HEK293 (cell line): Measurements from ENCODE around the gene FIGNL2.

Experiments used
- CTCF ChIA-PET: fragments of 350-600 bp; formaldehyde crosslinking; extraction: SDS; loops from one replicate; lab custom pipeline; 2021; ENCODE audit warnings: antibody characterized with exemption; lab: Yijun Ruan, JAX
- POLR2A ChIA-PET: fragments of 300-600 bp; formaldehyde crosslinking; extraction: SDS; loops from one replicate; lab custom pipeline; 2020; ENCODE audit warnings: antibody characterized with exemption, inconsistent platforms; lab: Yijun Ruan, JAX
- H3K27ac ChIP-seq: fragments of 200-500 bp; sonication (Bioruptor generic); 2 replicates; pipeline ENCODE4 v1.5.1; 2014; ENCODE audit warnings: low read depth, low read length, control low read depth, inconsistent platforms; ENCODE audit errors: extremely low read depth
- H3K36me3 ChIP-seq, 2 experiments: fragments of 200-500 bp in 1 of 2; sonication (Bioruptor generic) in 1 of 2; 1 replicate in 1 of 2; 2 replicates in 1 of 2; pipeline ENCODE4 v1.5.1; 2014 to 2017; ENCODE audit warnings: inconsistent platforms in 2 of 2, low read length in 2 of 2; ENCODE audit not compliant: control insufficient read depth in 2 of 2, insufficient read depth in 1 of 2
- H3K4me1 ChIP-seq: fragments of 200-500 bp; sonication (Bioruptor generic); 2 replicates; pipeline ENCODE4 v1.5.1; 2014; ENCODE audit warnings: mild to moderate bottlenecking, low read length, inconsistent platforms; ENCODE audit not compliant: control insufficient read depth, insufficient read depth
- H3K4me3 ChIP-seq: 2 replicates; pipeline ENCODE4 v1.5.1; 2011; ENCODE audit warnings: low read depth, mild to moderate bottlenecking, control low read depth, low read length, moderate library complexity
- H3K9me3 ChIP-seq: fragments of 200-500 bp; sonication (Bioruptor generic); 2 replicates; pipeline ENCODE4 v1.5.1; 2014; ENCODE audit warnings: low read depth, low read length, inconsistent platforms; ENCODE audit not compliant: control insufficient read depth, insufficient read depth
- BCL11B ChIP-seq: fragments of 450-650 bp; formaldehyde crosslinking; IDR thresholded peaks from 2 replicates; pipeline ENCODE4 v1.5.1; 2016; ENCODE audit warnings: low read depth, missing biosample characterization, missing genetic modification characterization
- EGR2 ChIP-seq: fragments of 450-650 bp; formaldehyde crosslinking; IDR thresholded peaks from 2 replicates; pipeline ENCODE4 v1.5.1; 2016; ENCODE audit warnings: low read depth, missing biosample characterization, missing genetic modification characterization
- GLI4 ChIP-seq: fragments of 450-650 bp; formaldehyde crosslinking; IDR thresholded peaks from 2 replicates; pipeline ENCODE4 v1.5.1; 2016; ENCODE audit warnings: missing biosample characterization, missing genetic modification characterization
- SCRT2 ChIP-seq: fragments of 450-650 bp; formaldehyde crosslinking; IDR thresholded peaks from 2 replicates; pipeline ENCODE4 v1.5.1; 2016; ENCODE audit warnings: missing biosample characterization, missing genetic modification characterization
- ZBTB1 ChIP-seq: fragments of 450-650 bp; formaldehyde crosslinking; IDR thresholded peaks from 2 replicates; pipeline ENCODE4 v1.5.1; 2016; ENCODE audit warnings: missing biosample characterization, missing genetic modification characterization
- ZFHX2 ChIP-seq: fragments of 450-650 bp; formaldehyde crosslinking; conservative IDR thresholded peaks from 2 replicates; pipeline ENCODE4 v1.5.1; 2016; ENCODE audit warnings: missing biosample characterization, missing genetic modification characterization
- ZFP41 ChIP-seq: fragments of 450-650 bp; formaldehyde crosslinking; IDR thresholded peaks from 2 replicates; pipeline ENCODE4 v1.5.1; 2016; ENCODE audit warnings: missing biosample characterization, missing genetic modification characterization, borderline replicate concordance
- ZNF114 ChIP-seq: fragments of 450-650 bp; formaldehyde crosslinking; IDR thresholded peaks from 2 replicates; pipeline ENCODE4 v1.5.0; 2017; ENCODE audit warnings: missing biosample characterization, missing genetic modification characterization
- ZNF514 ChIP-seq: fragments of 450-650 bp; formaldehyde crosslinking; IDR thresholded peaks from 2 replicates; pipeline ENCODE4 v1.5.1; 2016; ENCODE audit warnings: missing biosample characterization, missing genetic modification characterization
- ZNF555 ChIP-seq: fragments of 450-650 bp; formaldehyde crosslinking; conservative IDR thresholded peaks from 2 replicates; pipeline ENCODE4 v1.5.1; 2017; ENCODE audit warnings: missing biosample characterization, mild to moderate bottlenecking, missing genetic modification characterization, inconsistent platforms
- ZNF621 ChIP-seq: fragments of 450-650 bp; formaldehyde crosslinking; IDR thresholded peaks from 2 replicates; pipeline ENCODE4 v1.5.1; 2017; ENCODE audit warnings: missing biosample characterization, missing genetic modification characterization
- ZNF623 ChIP-seq: fragments of 450-650 bp; formaldehyde crosslinking; IDR thresholded peaks from 2 replicates; pipeline ENCODE4 v1.5.1; 2016; ENCODE audit warnings: missing biosample characterization, missing genetic modification characterization
- ZNF830 ChIP-seq: fragments of 450-650 bp; IDR thresholded peaks from 2 replicates; pipeline ENCODE4 v1.5.0; 2018; ENCODE audit warnings: missing biosample characterization, missing genetic modification characterization, low read depth, mild to moderate bottlenecking, moderate library complexity
- TF ChIP-seq, protein P1 (sequence below): fragments of 450-650 bp; formaldehyde crosslinking; IDR thresholded peaks from 2 replicates; pipeline ENCODE4 v1.5.1; 2016; ENCODE audit warnings: missing biosample characterization, missing genetic modification characterization
- TF ChIP-seq, protein P2 (sequence below): fragments of 450-650 bp; formaldehyde crosslinking; IDR thresholded peaks from 2 replicates; pipeline ENCODE4 v1.5.1; 2016; ENCODE audit warnings: missing biosample characterization, missing genetic modification characterization
- TF ChIP-seq, protein P3 (sequence below): fragments of 450-650 bp; formaldehyde crosslinking; IDR thresholded peaks from 2 replicates; pipeline ENCODE4 v1.5.1; 2016; ENCODE audit warnings: missing biosample characterization, missing genetic modification characterization

Gene FIGNL2

DNA sequence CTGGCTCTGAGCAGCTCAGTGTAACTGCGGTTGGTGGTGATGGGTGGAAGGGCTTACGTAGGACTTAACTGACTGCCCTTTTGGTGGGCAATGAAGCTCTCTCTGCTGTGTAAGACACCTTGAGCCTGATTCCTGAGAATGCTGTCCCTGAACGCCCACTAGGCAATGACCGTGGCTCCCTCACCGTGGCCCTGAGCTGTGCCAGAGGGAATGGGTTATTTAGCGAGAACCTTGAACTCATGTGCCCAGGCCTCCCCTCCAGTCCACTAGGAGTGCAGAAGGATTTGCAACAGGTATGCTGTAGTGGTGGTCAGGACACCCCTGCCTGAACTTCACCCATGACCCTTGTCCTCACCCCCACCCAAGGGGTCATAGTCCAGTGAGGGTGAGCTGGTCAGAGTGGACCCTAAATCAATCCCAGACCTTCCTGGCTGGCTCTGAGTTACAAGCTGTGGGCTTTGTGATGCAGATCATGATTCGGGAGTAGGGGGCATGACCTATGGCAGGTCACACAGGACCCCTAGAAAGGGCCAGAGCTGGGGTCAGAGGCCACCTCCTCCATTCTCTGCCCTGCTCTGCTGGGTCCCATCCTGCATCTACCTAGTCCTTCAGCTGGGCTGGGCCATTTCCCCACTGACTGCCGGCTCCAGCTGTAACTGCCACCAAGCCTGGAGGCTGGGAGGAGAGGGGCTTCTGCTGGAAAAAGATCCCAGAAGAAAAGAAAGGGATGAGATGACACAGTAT lies 24.9 kb upstream of the FIGNL2 start:
- no peaks in the 10 kb centered on the region for H3K36me3 ChIP-seq
- POLR2A ChIA-PET: no interaction called here
- no peaks in the 10 kb centered on the region for H3K4me1 ChIP-seq
- no peak overlapping the region for H3K4me3 ChIP-seq
- CTCF ChIA-PET: interaction anchor here (0.5 to 5.5 kb wide), 11 partner anchors 8 to 485 kb away, joined by 3 to 41 read pairs (median 3); no protein-coding TSS in a partner anchor
- no peak overlapping the region for H3K27ac ChIP-seq
- no peaks in the 10 kb centered on the region for H3K9me3 ChIP-seq
- peak; percentile 41; the same call in 1 of the 2 replicates for TF ChIP-seq SCRT2 (tag by site-specific recombination)
- TF ChIP-seq BCL11B (tag by site-specific recombination): peak; percentile 54; the same call in 1 of the 2 replicates
- no peak for TF ChIP-seq ZNF555 (tag by site-specific recombination)

DNA sequence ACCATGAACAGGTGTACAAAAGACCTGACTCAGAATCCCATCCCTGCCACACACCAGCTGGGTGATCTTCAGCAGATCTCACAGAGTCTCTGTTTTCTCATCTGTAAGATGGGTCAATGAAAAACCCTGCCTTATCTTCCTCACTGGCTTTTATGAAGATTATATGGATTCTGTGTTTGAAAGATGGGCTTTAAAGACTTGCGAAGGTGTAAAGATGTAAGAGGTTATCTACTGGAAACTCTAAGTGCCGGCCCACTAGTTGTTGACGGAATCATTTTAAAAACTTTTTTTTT lies 24.1 kb upstream of the FIGNL2 start:
- H3K4me1 ChIP-seq: no peaks in the 10 kb centered on the region
- ChIA-PET POLR2A (no interaction called here), CTCF (interaction anchor here (0.5 to 5.5 kb wide), 6 partner anchors 11 to 484 kb away, joined by 3 to 41 read pairs (median 3); no protein-coding TSS in a partner anchor)
- H3K4me3 ChIP-seq: no peak overlapping the region
- TF ChIP-seq, protein P1, sequence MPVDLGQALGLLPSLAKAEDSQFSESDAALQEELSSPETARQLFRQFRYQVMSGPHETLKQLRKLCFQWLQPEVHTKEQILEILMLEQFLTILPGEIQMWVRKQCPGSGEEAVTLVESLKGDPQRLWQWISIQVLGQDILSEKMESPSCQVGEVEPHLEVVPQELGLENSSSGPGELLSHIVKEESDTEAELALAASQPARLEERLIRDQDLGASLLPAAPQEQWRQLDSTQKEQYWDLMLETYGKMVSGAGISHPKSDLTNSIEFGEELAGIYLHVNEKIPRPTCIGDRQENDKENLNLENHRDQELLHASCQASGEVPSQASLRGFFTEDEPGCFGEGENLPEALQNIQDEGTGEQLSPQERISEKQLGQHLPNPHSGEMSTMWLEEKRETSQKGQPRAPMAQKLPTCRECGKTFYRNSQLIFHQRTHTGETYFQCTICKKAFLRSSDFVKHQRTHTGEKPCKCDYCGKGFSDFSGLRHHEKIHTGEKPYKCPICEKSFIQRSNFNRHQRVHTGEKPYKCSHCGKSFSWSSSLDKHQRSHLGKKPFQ (tag by site-specific recombination): no peak
- TF ChIP-seq ZFP41: no peak
- TF ChIP-seq ZNF114 (tag by site-specific recombination): no peak
- TF ChIP-seq ZNF623 (tag by site-specific recombination): no peak
- no peak for TF ChIP-seq GLI4 (tag by site-specific recombination)
- TF ChIP-seq ZNF514 (tag by site-specific recombination): no peak
- no peak for TF ChIP-seq ZNF830 (tag by site-specific recombination)
- TF ChIP-seq ZNF621 (tag by site-specific recombination): no peak
- TF ChIP-seq, protein P2, sequence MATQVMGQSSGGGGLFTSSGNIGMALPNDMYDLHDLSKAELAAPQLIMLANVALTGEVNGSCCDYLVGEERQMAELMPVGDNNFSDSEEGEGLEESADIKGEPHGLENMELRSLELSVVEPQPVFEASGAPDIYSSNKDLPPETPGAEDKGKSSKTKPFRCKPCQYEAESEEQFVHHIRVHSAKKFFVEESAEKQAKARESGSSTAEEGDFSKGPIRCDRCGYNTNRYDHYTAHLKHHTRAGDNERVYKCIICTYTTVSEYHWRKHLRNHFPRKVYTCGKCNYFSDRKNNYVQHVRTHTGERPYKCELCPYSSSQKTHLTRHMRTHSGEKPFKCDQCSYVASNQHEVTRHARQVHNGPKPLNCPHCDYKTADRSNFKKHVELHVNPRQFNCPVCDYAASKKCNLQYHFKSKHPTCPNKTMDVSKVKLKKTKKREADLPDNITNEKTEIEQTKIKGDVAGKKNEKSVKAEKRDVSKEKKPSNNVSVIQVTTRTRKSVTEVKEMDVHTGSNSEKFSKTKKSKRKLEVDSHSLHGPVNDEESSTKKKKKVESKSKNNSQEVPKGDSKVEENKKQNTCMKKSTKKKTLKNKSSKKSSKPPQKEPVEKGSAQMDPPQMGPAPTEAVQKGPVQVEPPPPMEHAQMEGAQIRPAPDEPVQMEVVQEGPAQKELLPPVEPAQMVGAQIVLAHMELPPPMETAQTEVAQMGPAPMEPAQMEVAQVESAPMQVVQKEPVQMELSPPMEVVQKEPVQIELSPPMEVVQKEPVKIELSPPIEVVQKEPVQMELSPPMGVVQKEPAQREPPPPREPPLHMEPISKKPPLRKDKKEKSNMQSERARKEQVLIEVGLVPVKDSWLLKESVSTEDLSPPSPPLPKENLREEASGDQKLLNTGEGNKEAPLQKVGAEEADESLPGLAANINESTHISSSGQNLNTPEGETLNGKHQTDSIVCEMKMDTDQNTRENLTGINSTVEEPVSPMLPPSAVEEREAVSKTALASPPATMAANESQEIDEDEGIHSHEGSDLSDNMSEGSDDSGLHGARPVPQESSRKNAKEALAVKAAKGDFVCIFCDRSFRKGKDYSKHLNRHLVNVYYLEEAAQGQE (tag by site-specific recombination): no peak
- no peak for TF ChIP-seq ZBTB1 (tag by site-specific recombination)
- no peaks in the 10 kb centered on the region for H3K9me3 ChIP-seq
- no peak overlapping the region for H3K27ac ChIP-seq
- no peaks in the 10 kb centered on the region for H3K36me3 ChIP-seq

DNA sequence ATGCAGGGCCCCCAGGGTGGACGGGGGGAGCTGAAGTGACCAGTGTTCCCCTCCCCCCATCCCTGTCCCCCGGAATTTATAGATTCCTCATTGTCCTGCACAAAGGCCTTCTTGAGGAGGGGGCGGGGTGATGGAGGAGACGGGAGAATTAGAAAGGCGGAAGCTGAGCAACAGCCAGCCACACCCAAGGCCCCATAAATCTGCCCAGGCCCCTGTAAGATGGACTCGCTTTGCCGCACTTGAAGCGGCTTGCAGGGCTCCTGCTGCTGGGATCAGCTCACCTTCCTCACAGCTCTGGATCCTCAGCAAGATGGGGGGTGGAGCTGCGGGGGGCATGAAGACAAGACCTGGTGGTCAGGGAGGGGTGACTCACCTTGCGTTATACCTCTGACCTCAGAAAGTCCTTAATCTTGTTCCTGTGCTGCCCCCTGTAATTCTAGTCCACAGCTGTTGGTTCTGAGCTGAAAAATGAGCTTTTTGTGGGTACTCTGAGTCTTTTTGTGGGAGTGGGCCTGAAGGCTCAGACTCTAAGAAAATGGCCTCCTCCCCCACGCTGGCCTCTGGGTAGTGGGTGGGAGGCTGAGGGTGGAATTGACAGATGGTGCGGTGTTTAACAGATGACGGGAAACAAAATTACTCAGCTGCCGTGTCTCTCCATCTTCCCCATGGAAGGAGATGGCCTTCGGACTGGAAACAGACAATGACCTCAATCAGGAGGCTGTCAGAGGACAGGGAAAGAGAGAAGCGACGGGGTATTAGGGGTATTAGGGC lies 23.6 kb upstream of the FIGNL2 start:
- ChIA-PET CTCF (interaction anchor here (0.7 to 5.5 kb wide), 4 partner anchors 12 to 451 kb away, joined by 3 to 41 read pairs (median 4); no protein-coding TSS in a partner anchor), POLR2A (interaction anchor here (0.6 kb wide), 1 partner anchor 800 kb away, joined by 3 read pairs; no protein-coding TSS in a partner anchor)
- H3K36me3 ChIP-seq: no peaks in the 10 kb centered on the region

More for the DNA sequence above, 23.6 kb upstream of the FIGNL2 start:
- TF ChIP-seq, protein P3, sequence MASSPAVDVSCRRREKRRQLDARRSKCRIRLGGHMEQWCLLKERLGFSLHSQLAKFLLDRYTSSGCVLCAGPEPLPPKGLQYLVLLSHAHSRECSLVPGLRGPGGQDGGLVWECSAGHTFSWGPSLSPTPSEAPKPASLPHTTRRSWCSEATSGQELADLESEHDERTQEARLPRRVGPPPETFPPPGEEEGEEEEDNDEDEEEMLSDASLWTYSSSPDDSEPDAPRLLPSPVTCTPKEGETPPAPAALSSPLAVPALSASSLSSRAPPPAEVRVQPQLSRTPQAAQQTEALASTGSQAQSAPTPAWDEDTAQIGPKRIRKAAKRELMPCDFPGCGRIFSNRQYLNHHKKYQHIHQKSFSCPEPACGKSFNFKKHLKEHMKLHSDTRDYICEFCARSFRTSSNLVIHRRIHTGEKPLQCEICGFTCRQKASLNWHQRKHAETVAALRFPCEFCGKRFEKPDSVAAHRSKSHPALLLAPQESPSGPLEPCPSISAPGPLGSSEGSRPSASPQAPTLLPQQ (tag by site-specific recombination): no peak
- TF ChIP-seq EGR2 (peak; percentile 56; the same call in 1 of the 2 replicates), ZFHX2 (tag by site-specific recombination) (peak; percentile 62), ZNF621 (tag by site-specific recombination) (no peak)
- TF ChIP-seq, all 188 proteins: peak for 2
- H3K27ac ChIP-seq: no peak overlapping the region
- no peaks in the 10 kb centered on the region for H3K4me1 ChIP-seq
- no peak overlapping the region for H3K4me3 ChIP-seq
- H3K9me3 ChIP-seq: no peaks in the 10 kb centered on the region
